AG10803 (cell line): ENCODE measurements around the gene DMD.

Source experiments
- DNase-seq: peaks from one replicate; pipeline ENCODE4 v3.0.0; 2010; ENCODE audit warnings: low read depth
- H3K4me3 ChIP-seq: 2 replicates; pipeline ENCODE4 v1.5.1; 2011; ENCODE audit warnings: mild to moderate bottlenecking, low read length, control low read depth
- TF ChIP-seq, protein P1 (sequence below): conservative IDR thresholded peaks from 2 replicates; pipeline ENCODE4 v1.5.1; 2011; ENCODE audit warnings: mild to moderate bottlenecking, low read length, control low read depth, inconsistent platforms

The DMD gene

GRCh38 chrX:31649201-31649600 lies 1562.1 kb downstream of the DMD start:
- DNase-seq, result no peak
- TF ChIP-seq, protein P1, sequence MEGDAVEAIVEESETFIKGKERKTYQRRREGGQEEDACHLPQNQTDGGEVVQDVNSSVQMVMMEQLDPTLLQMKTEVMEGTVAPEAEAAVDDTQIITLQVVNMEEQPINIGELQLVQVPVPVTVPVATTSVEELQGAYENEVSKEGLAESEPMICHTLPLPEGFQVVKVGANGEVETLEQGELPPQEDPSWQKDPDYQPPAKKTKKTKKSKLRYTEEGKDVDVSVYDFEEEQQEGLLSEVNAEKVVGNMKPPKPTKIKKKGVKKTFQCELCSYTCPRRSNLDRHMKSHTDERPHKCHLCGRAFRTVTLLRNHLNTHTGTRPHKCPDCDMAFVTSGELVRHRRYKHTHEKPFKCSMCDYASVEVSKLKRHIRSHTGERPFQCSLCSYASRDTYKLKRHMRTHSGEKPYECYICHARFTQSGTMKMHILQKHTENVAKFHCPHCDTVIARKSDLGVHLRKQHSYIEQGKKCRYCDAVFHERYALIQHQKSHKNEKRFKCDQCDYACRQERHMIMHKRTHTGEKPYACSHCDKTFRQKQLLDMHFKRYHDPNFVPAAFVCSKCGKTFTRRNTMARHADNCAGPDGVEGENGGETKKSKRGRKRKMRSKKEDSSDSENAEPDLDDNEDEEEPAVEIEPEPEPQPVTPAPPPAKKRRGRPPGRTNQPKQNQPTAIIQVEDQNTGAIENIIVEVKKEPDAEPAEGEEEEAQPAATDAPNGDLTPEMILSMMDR, result no peak

GRCh38 chrX:31633349-31633748 lies 1578.0 kb downstream of the DMD start:
- DNase-seq, result no peak
- TF ChIP-seq, protein P1, result no peak
- H3K4me3 ChIP-seq, result no peak overlapping the region

More at GRCh38 chrX:31649201-31649600, 1562.1 kb downstream of the DMD start:
- H3K4me3 ChIP-seq, result no peak overlapping the region

- no peak for DNase-seq
- TF ChIP-seq, protein P1, result no peak
- no peak overlapping the region for H3K4me3 ChIP-seq
These were observed 1582.2 kb downstream of the DMD start for GRCh38 chrX:31629195-31629594.

- DNase-seq, result peak; percentile 87
- TF ChIP-seq, protein P1, result no peak
- H3K4me3 ChIP-seq, result no peak overlapping the region
These were observed 1602.2 kb downstream of the DMD start for GRCh38 chrX:31609130-31609529.

DNA sequence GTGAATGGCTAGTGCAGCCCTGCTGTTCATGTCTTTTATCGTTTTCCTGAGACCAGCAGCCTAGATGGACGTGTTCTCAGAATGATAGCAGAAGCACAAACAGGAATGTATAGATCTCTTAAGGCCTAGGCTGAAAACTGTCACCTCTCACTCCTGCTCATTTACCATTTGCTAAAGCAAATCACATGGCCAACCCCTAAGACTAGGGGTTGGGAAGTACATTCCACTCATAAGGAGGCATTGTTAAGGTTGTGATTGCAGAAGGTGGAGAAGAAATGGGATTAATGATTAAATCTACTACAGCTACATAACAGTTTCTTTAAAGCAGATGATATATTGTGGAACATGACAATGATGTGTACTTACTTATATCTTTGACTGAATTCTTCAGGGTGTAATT lies 1602.7 kb downstream of the DMD start:
- TF ChIP-seq, protein P1, result no peak
- no peak for DNase-seq
- H3K4me3 ChIP-seq, result no peak overlapping the region

- TF ChIP-seq, protein P1, result no peak
These were observed 1604.6 kb downstream of the DMD start for GRCh38 chrX:31606771-31607170.

DNA sequence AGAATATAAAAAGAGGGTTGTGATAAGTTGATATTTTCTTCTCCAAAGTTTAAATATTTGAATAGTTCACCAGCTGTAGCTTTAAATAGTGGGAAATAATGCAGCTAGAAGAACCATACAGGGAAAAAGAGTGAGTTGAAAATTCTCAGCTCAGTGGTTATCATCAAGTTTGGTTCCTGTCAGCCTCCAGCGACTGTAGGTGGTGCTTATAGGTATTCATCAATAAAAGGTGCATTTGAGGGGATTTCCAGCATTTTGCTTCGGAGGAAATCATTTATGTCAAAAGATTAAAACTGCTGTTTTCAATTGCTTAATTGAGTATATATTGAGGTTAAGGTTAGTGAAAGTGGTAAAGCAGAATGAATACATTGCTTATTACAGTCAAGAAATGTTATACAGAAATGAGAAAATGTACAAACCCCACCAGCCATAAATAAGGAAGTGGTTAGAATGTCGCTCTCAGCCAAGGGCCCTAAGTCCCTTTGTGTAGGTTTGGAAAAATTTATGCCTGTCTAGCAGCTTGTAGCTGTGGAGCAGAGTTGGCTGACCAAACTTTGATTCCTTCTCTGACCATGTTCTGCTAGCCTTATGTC lies 1606.6 kb downstream of the DMD start:
- TF ChIP-seq, protein P1, result no peak
- DNase-seq, result no peak
- H3K4me3 ChIP-seq, result no peak overlapping the region

More at GRCh38 chrX:31606771-31607170, 1604.6 kb downstream of the DMD start:
- no peak overlapping the region for H3K4me3 ChIP-seq
- DNase-seq, result no peak
